ENCODE data around the gene PF4V1.

PF4V1 gene

DNA sequence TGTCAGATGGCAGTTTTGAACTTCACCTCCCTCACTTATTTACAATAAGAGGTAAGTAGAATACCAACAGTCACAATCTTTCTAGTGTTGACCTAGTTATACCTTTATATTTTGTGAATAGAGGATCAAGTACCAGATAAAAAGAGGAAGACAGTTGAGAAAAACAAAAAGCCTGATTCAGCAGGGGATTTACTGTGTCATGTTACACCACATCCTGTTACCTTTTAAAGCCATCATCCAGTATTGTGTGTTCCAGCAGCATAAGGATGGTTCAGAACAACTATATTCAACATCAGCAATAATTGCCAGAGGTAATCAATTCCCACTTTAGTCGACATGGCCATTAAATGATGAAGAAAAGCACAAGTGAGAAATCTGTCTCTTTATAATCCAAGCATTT is 38.0 kb upstream of the PF4V1 start:
- no CpG with 5 or more reads among the region's 1 CpG for WGBS, 2 donors (ENCODE audit: extremely low coverage in 2 of 2, insufficient read length in 2 of 2, insufficient replicate concordance in 1 of 2)
- no peaks in the 10 kb centered on the region for H3K4me1 ChIP-seq (ENCODE audit: control insufficient read depth in 2 of 2, insufficient read depth in 1 of 2, low read depth in 1 of 2, low read length in 2 of 2)

DNA sequence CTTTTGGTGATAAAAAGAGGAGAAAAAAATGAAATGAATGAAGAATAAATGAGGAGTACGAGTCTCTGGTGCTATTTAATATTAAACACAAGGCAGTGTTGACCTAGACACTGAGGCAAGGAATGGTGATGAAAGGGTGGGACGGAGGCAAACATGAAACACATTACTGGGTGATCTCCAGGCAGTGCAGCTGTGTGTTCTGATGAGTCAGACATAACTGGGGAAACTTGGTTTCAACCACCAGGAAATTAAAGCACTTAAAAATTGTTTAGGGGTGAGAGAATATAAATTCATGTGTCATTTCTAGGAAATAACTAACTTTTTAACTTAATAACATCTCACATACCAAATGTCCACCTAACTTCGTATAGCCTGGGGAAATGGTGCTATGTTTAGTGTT is 36.3 kb upstream of the PF4V1 start:
- H3K79me1 ChIP-seq (ENCODE audit: low read depth, low read length): no peaks in the 10 kb centered on the region
- H3K4me2 ChIP-seq (ENCODE audit: insufficient read depth, low read length, poor library complexity, severe bottlenecking): no peak overlapping the region
- no peak overlapping the region for H2BK12ac ChIP-seq (ENCODE audit: low read length)
- no peak overlapping the region for H3K4me3 ChIP-seq (ENCODE audit: low read length in 2 of 2)
- H3K27ac ChIP-seq (replicated peaks; ENCODE audit: low read length): no peak overlapping the region
- H2BK120ac ChIP-seq (ENCODE audit: low read depth, low read length): no peak overlapping the region
- no peak overlapping the region for H3K14ac ChIP-seq (ENCODE audit: low read length)
- no peak overlapping the region for H3K4ac ChIP-seq (ENCODE audit: low read length)
- no CpG with 5 or more reads among the region's 3 CpGs for WGBS, 2 donors (ENCODE audit: extremely low coverage in 2 of 2, insufficient read length in 2 of 2, insufficient replicate concordance in 1 of 2)
- H4K91ac ChIP-seq (ENCODE audit: low read depth, low read length, poor library complexity): no peak overlapping the region
- H3K4me1 ChIP-seq (ENCODE audit: control insufficient read depth in 2 of 2, insufficient read depth in 1 of 2, low read depth in 1 of 2, low read length in 2 of 2): no peaks in the 10 kb centered on the region
- no peaks in the 10 kb centered on the region for H3K36me3 ChIP-seq (replicated peaks in 1 of 2; ENCODE audit: control insufficient read depth in 2 of 2, insufficient read depth in 2 of 2, low read length in 2 of 2)
- no peak overlapping the region for H3K9ac ChIP-seq (ENCODE audit: low read depth, low read length, poor library complexity)
- H3K27me3 ChIP-seq (ENCODE audit: control insufficient read depth in 3 of 3, insufficient read depth in 3 of 3, low read depth in 1 of 3, low read length in 3 of 3): peaks cover 0 to 1% (median 0%) of the 10 kb centered on the region in 3 experiments
- H2BK5ac ChIP-seq (ENCODE audit: low read length): no peak overlapping the region
- no peak overlapping the region for H4K8ac ChIP-seq (ENCODE audit: low read depth, low read length)
- no peak overlapping the region for H2BK15ac ChIP-seq (ENCODE audit: low read length)
- no peak overlapping the region for H3K18ac ChIP-seq (ENCODE audit: low read length)
- DNase-seq (ENCODE audit: low spot score): no peak
- no peak overlapping the region for H2AFZ ChIP-seq (ENCODE audit: low read length)
- H2AK5ac ChIP-seq (ENCODE audit: low read depth, low read length): no peak overlapping the region
- H3K23ac ChIP-seq (ENCODE audit: low read depth, low read length, poor library complexity): no peak overlapping the region
- H3K9me3 ChIP-seq (replicated peaks in 1 of 2; ENCODE audit: control insufficient read depth in 2 of 2, insufficient read depth in 1 of 2, low read depth in 1 of 2, low read length in 2 of 2): no peaks in the 10 kb centered on the region

More for the DNA sequence above, 38.0 kb upstream of the PF4V1 start:
- no peak overlapping the region for H2AK5ac ChIP-seq (ENCODE audit: low read depth, low read length)
- no peak for DNase-seq (ENCODE audit: low spot score)
- H2BK5ac ChIP-seq (ENCODE audit: low read length): no peak overlapping the region
- H3K18ac ChIP-seq (ENCODE audit: low read length): no peak overlapping the region
- no peak overlapping the region for H3K14ac ChIP-seq (ENCODE audit: low read length)
- no peak overlapping the region for H4K8ac ChIP-seq (ENCODE audit: low read depth, low read length)
- H3K27me3 ChIP-seq (ENCODE audit: control insufficient read depth in 3 of 3, insufficient read depth in 3 of 3, low read depth in 1 of 3, low read length in 3 of 3): peaks cover 0 to 1% (median 0%) of the 10 kb centered on the region in 3 experiments
- H3K36me3 ChIP-seq (replicated peaks in 1 of 2; ENCODE audit: control insufficient read depth in 2 of 2, insufficient read depth in 2 of 2, low read length in 2 of 2): no peaks in the 10 kb centered on the region
- no peaks in the 10 kb centered on the region for H3K79me1 ChIP-seq (ENCODE audit: low read depth, low read length)
- H3K9me3 ChIP-seq (replicated peaks in 1 of 2; ENCODE audit: control insufficient read depth in 2 of 2, insufficient read depth in 1 of 2, low read depth in 1 of 2, low read length in 2 of 2): no peaks in the 10 kb centered on the region
- H3K27ac ChIP-seq (replicated peaks; ENCODE audit: low read length): no peak overlapping the region
- no peak overlapping the region for H3K9ac ChIP-seq (ENCODE audit: low read depth, low read length, poor library complexity)
- H2AFZ ChIP-seq (ENCODE audit: low read length): no peak overlapping the region
- no peak overlapping the region for H2BK15ac ChIP-seq (ENCODE audit: low read length)
- H3K23ac ChIP-seq (ENCODE audit: low read depth, low read length, poor library complexity): no peak overlapping the region
- no peak overlapping the region for H2BK12ac ChIP-seq (ENCODE audit: low read length)
- H2BK120ac ChIP-seq (ENCODE audit: low read depth, low read length): no peak overlapping the region
- H3K4me3 ChIP-seq (ENCODE audit: low read length in 2 of 2): no peak overlapping the region
- H4K91ac ChIP-seq (ENCODE audit: low read depth, low read length, poor library complexity): no peak overlapping the region
- no peak overlapping the region for H3K4me2 ChIP-seq (ENCODE audit: insufficient read depth, low read length, poor library complexity, severe bottlenecking)
- no peak overlapping the region for H3K4ac ChIP-seq (ENCODE audit: low read length)

DNA sequence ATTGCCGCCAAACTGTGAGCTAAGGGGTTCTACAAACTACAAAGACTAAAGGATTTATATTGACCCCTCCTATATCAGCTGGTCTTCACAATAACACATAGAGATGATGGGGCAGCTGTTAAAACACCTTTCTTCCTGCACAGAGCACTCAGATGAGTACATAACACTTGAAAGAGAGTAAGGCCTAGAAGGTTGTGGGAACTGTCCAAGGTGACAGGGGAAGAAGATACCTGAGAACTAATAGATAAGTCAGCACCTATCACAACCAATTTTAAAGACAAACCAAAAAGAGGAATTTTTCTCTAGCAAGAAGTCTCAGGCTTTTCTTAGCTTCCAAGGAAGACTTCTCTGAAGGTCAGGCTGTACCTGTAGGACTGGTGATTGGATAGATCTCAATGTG is 35.8 kb upstream of the PF4V1 start:
- Histone ChIP-seq H2BK15ac (ENCODE audit: low read length) (no peak overlapping the region), H3K27ac (replicated peaks; ENCODE audit: low read length) (no peak overlapping the region), H3K4ac (ENCODE audit: low read length) (no peak overlapping the region), H4K8ac (ENCODE audit: low read depth, low read length) (no peak overlapping the region), H2AFZ (ENCODE audit: low read length) (no peak overlapping the region), H2BK12ac (ENCODE audit: low read length) (no peak overlapping the region), H3K4me2 (ENCODE audit: insufficient read depth, low read length, poor library complexity, severe bottlenecking) (no peak overlapping the region), H3K4me1 (ENCODE audit: control insufficient read depth in 2 of 2, insufficient read depth in 1 of 2, low read depth in 1 of 2, low read length in 2 of 2) (no peaks in the 10 kb centered on the region), H2BK5ac (ENCODE audit: low read length) (no peak overlapping the region), H3K36me3 (replicated peaks in 1 of 2; ENCODE audit: control insufficient read depth in 2 of 2, insufficient read depth in 2 of 2, low read length in 2 of 2) (no peaks in the 10 kb centered on the region), H3K27me3 (ENCODE audit: control insufficient read depth in 3 of 3, insufficient read depth in 3 of 3, low read depth in 1 of 3, low read length in 3 of 3) (peaks cover 0 to 1% (median 0%) of the 10 kb centered on the region in 3 experiments), H3K23ac (ENCODE audit: low read depth, low read length, poor library complexity) (no peak overlapping the region), H3K79me1 (ENCODE audit: low read depth, low read length) (no peaks in the 10 kb centered on the region), H3K18ac (ENCODE audit: low read length) (no peak overlapping the region), H3K14ac (ENCODE audit: low read length) (no peak overlapping the region), H2BK120ac (ENCODE audit: low read depth, low read length) (no peak overlapping the region), H4K91ac (ENCODE audit: low read depth, low read length, poor library complexity) (no peak overlapping the region), H3K9me3 (replicated peaks in 1 of 2; ENCODE audit: control insufficient read depth in 2 of 2, insufficient read depth in 1 of 2, low read depth in 1 of 2, low read length in 2 of 2) (no peaks in the 10 kb centered on the region), H2AK5ac (ENCODE audit: low read depth, low read length) (no peak overlapping the region), H3K4me3 (ENCODE audit: low read length in 2 of 2) (no peak overlapping the region), H3K9ac (ENCODE audit: low read depth, low read length, poor library complexity) (no peak overlapping the region)
- DNase-seq (ENCODE audit: low spot score): no peak
- no CpG with 5 or more reads among the region's 1 CpG for WGBS, 2 donors (ENCODE audit: extremely low coverage in 2 of 2, insufficient read length in 2 of 2, insufficient replicate concordance in 1 of 2)

DNA sequence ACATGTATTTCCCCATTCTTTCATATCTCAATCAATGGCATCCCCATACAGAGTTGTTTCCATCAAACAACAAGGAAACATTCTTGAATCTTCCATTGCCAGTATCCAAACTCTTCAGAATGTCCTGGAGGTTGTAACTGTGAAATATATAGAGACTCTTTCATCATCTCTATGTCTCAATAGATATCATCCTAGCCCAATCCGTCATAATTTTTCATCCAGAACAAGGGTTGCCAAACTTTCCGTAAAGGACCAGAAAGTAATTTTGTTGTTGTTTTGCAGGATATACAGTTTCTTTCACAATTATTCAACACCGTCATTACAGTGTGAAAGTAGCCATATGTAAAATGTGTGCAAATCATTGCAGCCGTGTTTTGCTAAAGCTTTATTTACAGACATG is 31.8 kb upstream of the PF4V1 start:
- no peak overlapping the region for H2BK5ac ChIP-seq (ENCODE audit: low read length)
- H3K9ac ChIP-seq (ENCODE audit: low read depth, low read length, poor library complexity): no peak overlapping the region
- no peaks in the 10 kb centered on the region for H3K9me3 ChIP-seq (replicated peaks in 1 of 2; ENCODE audit: control insufficient read depth in 2 of 2, insufficient read depth in 1 of 2, low read depth in 1 of 2, low read length in 2 of 2)
- H3K14ac ChIP-seq (ENCODE audit: low read length): no peak overlapping the region
- H4K91ac ChIP-seq (ENCODE audit: low read depth, low read length, poor library complexity): no peak overlapping the region
- no peak overlapping the region for H3K18ac ChIP-seq (ENCODE audit: low read length)
- no peak overlapping the region for H3K4me2 ChIP-seq (ENCODE audit: insufficient read depth, low read length, poor library complexity, severe bottlenecking)
- H3K79me1 ChIP-seq (ENCODE audit: low read depth, low read length): no peaks in the 10 kb centered on the region
- no peak for DNase-seq (ENCODE audit: low spot score)
- H2BK120ac ChIP-seq (ENCODE audit: low read depth, low read length): no peak overlapping the region
- no peak overlapping the region for H3K27ac ChIP-seq (replicated peaks; ENCODE audit: low read length)
- no peak overlapping the region for H3K23ac ChIP-seq (ENCODE audit: low read depth, low read length, poor library complexity)
- H2AK5ac ChIP-seq (ENCODE audit: low read depth, low read length): no peak overlapping the region
- no peak overlapping the region for H3K4me3 ChIP-seq (ENCODE audit: low read length in 2 of 2)
- H4K8ac ChIP-seq (ENCODE audit: low read depth, low read length): no peak overlapping the region
- H3K27me3 ChIP-seq (ENCODE audit: control insufficient read depth in 3 of 3, insufficient read depth in 3 of 3, low read depth in 1 of 3, low read length in 3 of 3): no peaks in the 10 kb centered on the region
- no peak overlapping the region for H2BK12ac ChIP-seq (ENCODE audit: low read length)
- H2BK15ac ChIP-seq (ENCODE audit: low read length): no peak overlapping the region
- H3K36me3 ChIP-seq (replicated peaks in 1 of 2; ENCODE audit: control insufficient read depth in 2 of 2, insufficient read depth in 2 of 2, low read length in 2 of 2): no peaks in the 10 kb centered on the region
- no peak overlapping the region for H2AFZ ChIP-seq (ENCODE audit: low read length)
- no CpG with 5 or more reads among the region's 4 CpGs for WGBS, 2 donors (ENCODE audit: extremely low coverage in 2 of 2, insufficient read length in 2 of 2, insufficient replicate concordance in 1 of 2)
- H3K4ac ChIP-seq (ENCODE audit: low read length): no peak overlapping the region
- H3K4me1 ChIP-seq (ENCODE audit: control insufficient read depth in 2 of 2, insufficient read depth in 1 of 2, low read depth in 1 of 2, low read length in 2 of 2): no peaks in the 10 kb centered on the region

All from neuronal stem cell (in vitro differentiated cells).